Astrocyte (in vitro differentiated cells and primary cell): ENCODE results near the gene TRIP12. TPM values are rescaled to one million over a fixed set of nuclear protein-coding genes. Genes with fewer than 3 reads are reported as not detected.
"Not testable (repeated sequence)": the region's sequence is repeated elsewhere in the genome, so short reads cannot be mapped to it uniquely, and the experiment has no call there.

Source experiments
- DNase-seq: peaks from one replicate; pipeline ENCODE4 v3.0.0-alpha.2; 2010; ENCODE audit warnings: low read depth
- FAIRE-seq: peaks from 2 replicates; lab custom pipeline; 2011; peaks lifted over from hg19 to GRCh38; lab: Jason Lieb, UNC
- H2AFZ ChIP-seq: 2 replicates; pipeline ENCODE4 v1.6.0; 2012; ENCODE audit warnings: low read depth, low read length, inconsistent platforms
- H3K27ac ChIP-seq: 2 replicates; pipeline ENCODE4 v1.5.1; 2011; ENCODE audit warnings: low read depth, low read length, inconsistent platforms
- H3K27me3 ChIP-seq: 2 replicates; pipeline ENCODE4 v1.6.0; 2011; ENCODE audit warnings: low read length, inconsistent platforms; ENCODE audit not compliant: insufficient read depth
- H3K36me3 ChIP-seq: 2 replicates; pipeline ENCODE4 v1.5.1; 2011; ENCODE audit warnings: low read length, inconsistent platforms; ENCODE audit not compliant: insufficient read depth
- H3K4me1 ChIP-seq: 2 replicates; pipeline ENCODE4 v1.5.1; 2011; ENCODE audit warnings: low read length, inconsistent platforms; ENCODE audit not compliant: insufficient read depth
- H3K4me2 ChIP-seq: 2 replicates; pipeline ENCODE4 v1.6.0; 2012; ENCODE audit warnings: low read length, inconsistent platforms
- H3K4me3 ChIP-seq: 2 replicates; pipeline ENCODE4 v1.5.1; 2011; ENCODE audit warnings: low read depth, mild to moderate bottlenecking, low read length, inconsistent platforms; ENCODE audit not compliant: insufficient read depth
- H3K79me2 ChIP-seq: 2 replicates; pipeline ENCODE4 v1.6.0; 2012; ENCODE audit warnings: mild to moderate bottlenecking, low read length, inconsistent platforms; ENCODE audit not compliant: insufficient read depth
- H3K9ac ChIP-seq: 2 replicates; pipeline ENCODE4 v1.6.0; 2012; ENCODE audit warnings: mild to moderate bottlenecking, low read length, inconsistent platforms
- H3K9me3 ChIP-seq: 2 replicates; pipeline ENCODE4 v1.5.1; 2012; ENCODE audit warnings: low read depth, mild to moderate bottlenecking, low read length, inconsistent platforms; ENCODE audit not compliant: insufficient read depth
- H4K20me1 ChIP-seq: 2 replicates; pipeline ENCODE4 v1.6.0; 2012; ENCODE audit warnings: low read length, inconsistent platforms; ENCODE audit not compliant: insufficient read depth
- H3K27ac Mint-ChIP-seq: one replicate; pipeline ENCODE4 v1.8.0; 2021; ENCODE audit warnings: mild to moderate bottlenecking, mixed read lengths; ENCODE audit not compliant: unreplicated experiment
- H3K27me3 Mint-ChIP-seq: one replicate; pipeline ENCODE4 v1.8.0; 2021; ENCODE audit warnings: low read depth, mixed read lengths; ENCODE audit not compliant: unreplicated experiment
- H3K36me3 Mint-ChIP-seq: one replicate; pipeline ENCODE4 v1.8.0; 2021; ENCODE audit warnings: low read depth, mixed read lengths; ENCODE audit not compliant: unreplicated experiment
- H3K4me1 Mint-ChIP-seq: one replicate; pipeline ENCODE4 v1.8.0; 2021; ENCODE audit warnings: low read depth, mixed read lengths; ENCODE audit not compliant: unreplicated experiment
- H3K4me3 Mint-ChIP-seq: one replicate; pipeline ENCODE4 v1.8.0; 2021; ENCODE audit warnings: mild to moderate bottlenecking, moderate library complexity, mixed read lengths; ENCODE audit not compliant: unreplicated experiment
- H3K9me3 Mint-ChIP-seq: one replicate; pipeline ENCODE4 v1.8.0; 2021; ENCODE audit warnings: mild to moderate bottlenecking, mixed read lengths; ENCODE audit not compliant: unreplicated experiment
- CTCF ChIP-seq: IDR thresholded peaks from 2 replicates; pipeline ENCODE4 v1.5.1; 2011; ENCODE audit warnings: low read depth, mild to moderate bottlenecking, inconsistent platforms, low read length, moderate library complexity; ENCODE audit not compliant: insufficient read depth
- EZH2 ChIP-seq: IDR thresholded peaks from 2 replicates; pipeline ENCODE4 v1.6.1; 2012; ENCODE audit warnings: mild to moderate bottlenecking, low read length, inconsistent platforms; ENCODE audit not compliant: insufficient read depth
- total RNA-seq: library from RNA; stranded (reverse); gene quantifications from 2 replicates; pipeline ENCODE4 v1.2.1, GENCODE V29; 2021

The TRIP12 gene
- total RNA-seq, 1 donor from 2014 or later, result 379 TPM

- no peak overlapping the region for H3K4me3 ChIP-seq
- no peaks in the 10 kb centered on the region for H3K9me3 ChIP-seq
- FAIRE-seq, result peak; percentile 9
- Mint-ChIP-seq H3K4me1 (peaks cover 19% of the 10 kb centered on the region), H3K4me3 (no peak overlapping the region), H3K27me3 (no peaks in the 10 kb centered on the region), H3K36me3 (peaks cover 9% of the 10 kb centered on the region), H3K27ac (peak overlapping the region; percentile 72), H3K9me3 (no peaks in the 10 kb centered on the region)
- peak; percentile 27 for DNase-seq
- peaks cover 71% of the 10 kb centered on the region for H4K20me1 ChIP-seq
- H3K27me3 ChIP-seq, result no peaks in the 10 kb centered on the region
- no peak overlapping the region for H3K9ac ChIP-seq
- no peak overlapping the region for H3K4me2 ChIP-seq
- peaks cover 17% of the 10 kb centered on the region for H3K36me3 ChIP-seq
- H3K27ac ChIP-seq, result no peak overlapping the region
- no peaks in the 10 kb centered on the region for H3K4me1 ChIP-seq
- no peak overlapping the region for H2AFZ ChIP-seq
- TF ChIP-seq CTCF, result no peak
- TF ChIP-seq EZH2, result no peak
- peaks cover 60% of the 10 kb centered on the region for H3K79me2 ChIP-seq
Observed at GRCh38 chr2:229835596-229836283, 86.1 kb downstream of the TRIP12 start.

- not testable (repeated sequence) for H2AFZ ChIP-seq, FAIRE-seq, H3K27me3 Mint-ChIP-seq, H3K4me3 ChIP-seq, DNase-seq, H3K4me1 ChIP-seq, H3K27ac Mint-ChIP-seq, H3K36me3 Mint-ChIP-seq, H3K4me2 ChIP-seq, H3K27me3 ChIP-seq, H3K27ac ChIP-seq, H3K9ac ChIP-seq, H3K4me3 Mint-ChIP-seq, H3K9me3 ChIP-seq, H3K9me3 Mint-ChIP-seq
- H3K36me3 ChIP-seq, result peaks cover 21% of the 10 kb centered on the region
- H4K20me1 ChIP-seq, result peaks cover 73% of the 10 kb centered on the region
- H3K79me2 ChIP-seq, result peaks cover 59% of the 10 kb centered on the region
- H3K4me1 Mint-ChIP-seq, result peaks cover 19% of the 10 kb centered on the region
Observed at GRCh38 chr2:229834368-229834767, 87.4 kb downstream of the TRIP12 start.

GRCh38 chr2:229832510-229832898, 89.3 kb downstream of the TRIP12 start:
- H3K4me3 ChIP-seq, result no peak overlapping the region
- Mint-ChIP-seq H3K4me1 (peaks cover 19% of the 10 kb centered on the region), H3K27ac (no peak overlapping the region), H3K9me3 (no peaks in the 10 kb centered on the region), H3K27me3 (no peaks in the 10 kb centered on the region), H3K4me3 (no peak overlapping the region), H3K36me3 (peaks cover 12% of the 10 kb centered on the region)
- peaks cover 47% of the 10 kb centered on the region for H3K79me2 ChIP-seq
- H3K27ac ChIP-seq, result no peak overlapping the region
- H3K9ac ChIP-seq, result no peak overlapping the region
- TF ChIP-seq EZH2, result no peak
- TF ChIP-seq CTCF, result no peak
- DNase-seq (no peak), FAIRE-seq (no peak)
- H3K4me1 ChIP-seq, result no peaks in the 10 kb centered on the region
- H3K27me3 ChIP-seq, result no peaks in the 10 kb centered on the region
- peaks cover 22% of the 10 kb centered on the region for H3K36me3 ChIP-seq
- no peaks in the 10 kb centered on the region for H3K9me3 ChIP-seq
- H2AFZ ChIP-seq, result no peak overlapping the region
- H3K4me2 ChIP-seq, result no peak overlapping the region
- H4K20me1 ChIP-seq, result peaks cover 63% of the 10 kb centered on the region
